ENCODE results near the gene CD2. TPM values are rescaled to one million over a fixed set of nuclear protein-coding genes. Genes with fewer than 3 reads are reported as not detected.
A peak's percentile ranks its signal among the peaks of the same experiment; 100 is the strongest.

CD2 gene
- total RNA-seq, 2 donors from 2014 or later, result 232 to 298 TPM

DNA sequence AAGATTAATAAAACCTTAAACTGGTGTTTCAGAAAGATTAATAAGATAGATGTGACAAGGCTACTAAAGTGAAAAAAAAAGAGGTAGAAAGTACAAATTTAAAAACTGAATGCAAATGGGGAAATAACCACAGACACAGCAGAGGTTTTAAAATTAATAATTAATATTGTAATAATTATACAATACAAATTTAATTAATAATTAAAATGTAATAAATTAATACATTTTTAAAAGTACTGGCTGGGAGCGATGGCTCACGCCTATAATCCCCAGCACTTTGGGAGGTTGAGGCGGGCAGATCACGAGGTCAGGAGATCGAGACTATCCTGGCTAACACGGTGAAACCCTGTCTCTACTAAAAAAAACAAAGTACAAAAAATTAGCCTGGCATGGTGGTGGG, 26.8 kb downstream of the CD2 start:
- Mint-ChIP-seq H3K4me3 (no peak overlapping the region), H3K27ac (peak overlapping the region; percentile 70), H3K9me3 (peaks cover 2 to 4% of the 10 kb centered on the region in 2 donors), H3K27me3 (ENCODE audit: low read depth) (no peaks in the 10 kb centered on the region), H3K36me3 (ENCODE audit: insufficient read depth in 2 of 2) (peaks cover 18 to 23% of the 10 kb centered on the region in 2 donors), H3K4me1 (ENCODE audit: low read depth) (peaks cover 33% of the 10 kb centered on the region)
- ATAC-seq (replicated peaks in 1 of 2) (no peak), DNase-seq (no peak)

DNA sequence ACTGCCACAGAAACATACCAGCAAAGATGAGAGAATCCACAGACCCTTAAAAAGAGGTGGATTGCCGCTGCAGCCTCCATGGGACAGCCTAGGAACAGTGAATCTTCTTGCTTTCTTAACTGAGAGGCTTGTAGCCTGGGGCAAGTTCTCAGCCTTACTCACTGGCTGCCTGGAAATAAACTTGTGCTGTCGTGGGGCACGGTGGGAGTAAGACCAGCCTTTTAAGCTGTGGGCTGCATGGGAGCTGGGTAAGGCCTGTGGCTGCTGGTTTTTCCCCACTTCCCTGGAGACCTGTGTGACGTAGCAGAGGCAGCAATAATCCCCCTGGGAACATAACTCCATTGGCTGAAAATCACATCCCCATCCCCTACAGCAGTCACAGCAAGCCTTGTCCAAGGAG, 30.8 kb downstream of the CD2 start:
- Mint-ChIP-seq H3K27me3 (ENCODE audit: low read depth) (no peaks in the 10 kb centered on the region), H3K4me1 (ENCODE audit: low read depth) (peaks cover 14% of the 10 kb centered on the region), H3K36me3 (ENCODE audit: insufficient read depth in 2 of 2) (peaks cover 12 to 16% of the 10 kb centered on the region in 2 donors), H3K9me3 (peaks cover 4 to 13% of the 10 kb centered on the region in 2 donors), H3K27ac (no peak overlapping the region), H3K4me3 (no peak overlapping the region)
- ATAC-seq (replicated peaks in 1 of 2) (no peak), DNase-seq (no peak)

GRCh38 chr1:116786049-116786448, 31.8 kb downstream of the CD2 start:
- H3K27ac Mint-ChIP-seq, result no peak overlapping the region
- peaks cover 10 to 14% of the 10 kb centered on the region in 2 donors for H3K36me3 Mint-ChIP-seq (ENCODE audit: insufficient read depth in 2 of 2)
- ATAC-seq (replicated peaks in 1 of 2), result no peak
- H3K4me3 Mint-ChIP-seq, result no peak overlapping the region
- peaks cover 10% of the 10 kb centered on the region for H3K4me1 Mint-ChIP-seq (ENCODE audit: low read depth)
- H3K9me3 Mint-ChIP-seq, result peaks cover 4 to 13% of the 10 kb centered on the region in 2 donors
- DNase-seq, result no peak
- no peaks in the 10 kb centered on the region for H3K27me3 Mint-ChIP-seq (ENCODE audit: low read depth)

GRCh38 chr1:116791727-116792126, 37.5 kb downstream of the CD2 start:
- Mint-ChIP-seq H3K36me3 (ENCODE audit: insufficient read depth in 2 of 2) (peaks cover 2 to 10% of the 10 kb centered on the region in 2 donors), H3K4me1 (ENCODE audit: low read depth) (peaks cover 41% of the 10 kb centered on the region), H3K4me3 (no peak overlapping the region), H3K27ac (no peak overlapping the region), H3K27me3 (ENCODE audit: low read depth) (no peaks in the 10 kb centered on the region), H3K9me3 (peaks cover 2 to 7% of the 10 kb centered on the region in 2 donors)
- ATAC-seq (replicated peaks in 1 of 2), result peak in 1 of 2 donors; percentile 54
- no peak for DNase-seq

DNA sequence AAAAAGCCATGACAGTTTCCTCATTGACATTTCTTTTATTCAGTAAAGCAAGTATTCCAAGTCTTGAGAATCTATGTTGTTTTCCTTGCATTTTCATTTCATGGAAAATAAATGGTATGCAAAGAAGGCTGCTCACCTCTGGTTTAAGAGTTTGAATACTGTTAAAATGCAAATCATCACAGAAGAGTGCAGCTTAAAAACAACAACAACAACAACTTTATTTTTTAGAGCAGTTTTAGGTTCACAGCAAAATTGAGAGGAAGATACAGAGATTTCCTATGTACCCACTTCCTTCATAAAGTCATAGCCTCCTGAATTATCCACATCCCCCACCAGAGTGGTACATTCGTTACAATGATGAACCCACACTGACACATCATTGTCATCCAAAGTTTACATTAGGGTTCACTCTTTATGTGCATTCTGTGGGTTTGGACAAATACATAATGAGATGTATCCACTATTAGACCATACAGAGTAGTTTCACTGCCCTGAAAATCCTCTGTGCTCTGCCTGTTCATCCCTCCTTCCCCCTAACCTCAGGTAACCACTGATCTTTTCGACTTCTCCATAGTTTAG, 39.2 kb downstream of the CD2 start:
- Mint-ChIP-seq H3K36me3 (ENCODE audit: insufficient read depth in 2 of 2) (peaks cover 12 to 19% of the 10 kb centered on the region in 2 donors), H3K4me1 (ENCODE audit: low read depth) (peaks cover 46% of the 10 kb centered on the region), H3K4me3 (no peak overlapping the region), H3K27me3 (ENCODE audit: low read depth) (no peaks in the 10 kb centered on the region), H3K9me3 (peaks cover 2 to 6% of the 10 kb centered on the region in 2 donors), H3K27ac (peak overlapping the region; percentile 54)
- no peak for DNase-seq
- no peak for ATAC-seq (replicated peaks in 1 of 2)

- H3K27me3 Mint-ChIP-seq (ENCODE audit: low read depth), result no peaks in the 10 kb centered on the region
- no peak overlapping the region for H3K27ac Mint-ChIP-seq
- peaks cover 12 to 21% of the 10 kb centered on the region in 2 donors for H3K36me3 Mint-ChIP-seq (ENCODE audit: insufficient read depth in 2 of 2)
- no peak overlapping the region for H3K4me3 Mint-ChIP-seq
- ATAC-seq (replicated peaks in 1 of 2) (no peak), DNase-seq (no peak)
- H3K4me1 Mint-ChIP-seq (ENCODE audit: low read depth), result peaks cover 52% of the 10 kb centered on the region
- H3K9me3 Mint-ChIP-seq, result peaks cover 2 to 6% of the 10 kb centered on the region in 2 donors
These were observed 40.1 kb downstream of the CD2 start for GRCh38 chr1:116794371-116794770.

DNA sequence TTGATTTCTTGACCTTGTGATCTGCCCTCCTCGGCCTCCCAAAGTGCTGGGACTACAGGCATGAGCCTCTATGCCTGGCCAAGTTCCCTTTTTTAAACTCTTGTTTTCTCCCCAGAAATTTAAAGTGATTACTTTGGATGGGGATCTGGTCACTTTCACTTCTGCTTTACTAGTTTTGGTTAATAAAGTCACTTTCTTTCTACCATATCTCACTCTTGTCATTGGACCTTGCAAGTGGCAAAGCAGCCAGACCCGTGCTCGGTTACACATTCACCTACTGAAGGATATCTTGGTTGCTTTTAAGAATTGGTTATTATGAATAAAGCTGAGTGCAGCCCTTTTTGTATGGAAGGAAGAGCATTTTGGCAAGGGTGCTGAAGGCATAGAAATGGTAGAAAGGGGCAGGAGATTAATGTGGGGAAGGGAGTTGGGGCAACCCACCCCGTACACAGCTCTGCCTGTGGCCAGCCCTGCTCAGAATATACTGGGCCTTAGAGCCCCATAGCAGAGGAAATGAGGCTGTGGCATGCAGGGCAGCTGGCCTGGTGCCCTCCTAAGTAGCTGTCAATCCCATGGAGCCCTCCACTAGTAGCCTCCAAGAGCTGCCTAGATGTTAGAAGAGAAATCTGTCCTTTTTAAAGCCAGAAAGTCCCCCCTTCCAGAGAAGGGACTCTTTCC, 40.7 kb downstream of the CD2 start:
- H3K36me3 Mint-ChIP-seq (ENCODE audit: insufficient read depth in 2 of 2), result peaks cover 10 to 18% of the 10 kb centered on the region in 2 donors
- ATAC-seq (replicated peaks in 1 of 2) (no peak), DNase-seq (no peak)
- peaks cover 58% of the 10 kb centered on the region for H3K4me1 Mint-ChIP-seq (ENCODE audit: low read depth)
- no peak overlapping the region for H3K4me3 Mint-ChIP-seq
- peaks cover 0 to 2% of the 10 kb centered on the region in 2 donors for H3K9me3 Mint-ChIP-seq
- H3K27me3 Mint-ChIP-seq (ENCODE audit: low read depth), result no peaks in the 10 kb centered on the region
- H3K27ac Mint-ChIP-seq, result peak overlapping the region; percentile 9

GRCh38 chr1:116795482-116795829, 41.2 kb downstream of the CD2 start:
- Mint-ChIP-seq H3K36me3 (ENCODE audit: insufficient read depth in 2 of 2) (peaks cover 12 to 20% of the 10 kb centered on the region in 2 donors), H3K27ac (no peak overlapping the region)

GRCh38 chr1:116804736-116805135, 50.5 kb downstream of the CD2 start:
- DNase-seq (peak in 1 of 2 donors; percentile 52), ATAC-seq (replicated peaks in 1 of 2) (peak in 1 of 2 donors; percentile 30)
- Mint-ChIP-seq H3K4me3 (peak overlapping the region; percentile 80 to 93), H3K9me3 (no peaks in the 10 kb centered on the region), H3K36me3 (ENCODE audit: insufficient read depth in 2 of 2) (peaks cover 13 to 15% of the 10 kb centered on the region in 2 donors), H3K4me1 (ENCODE audit: low read depth) (peaks cover 90% of the 10 kb centered on the region), H3K27ac (peak overlapping the region; percentile 96), H3K27me3 (ENCODE audit: low read depth) (no peaks in the 10 kb centered on the region)

More at GRCh38 chr1:116795482-116795829, 41.2 kb downstream of the CD2 start:
- peaks cover 0 to 2% of the 10 kb centered on the region in 2 donors for H3K9me3 Mint-ChIP-seq
- no peaks in the 10 kb centered on the region for H3K27me3 Mint-ChIP-seq (ENCODE audit: low read depth)
- DNase-seq, result no peak
- no peak overlapping the region for H3K4me3 Mint-ChIP-seq
- H3K4me1 Mint-ChIP-seq (ENCODE audit: low read depth), result peaks cover 63% of the 10 kb centered on the region
- ATAC-seq (replicated peaks in 1 of 2), result no peak

DNA sequence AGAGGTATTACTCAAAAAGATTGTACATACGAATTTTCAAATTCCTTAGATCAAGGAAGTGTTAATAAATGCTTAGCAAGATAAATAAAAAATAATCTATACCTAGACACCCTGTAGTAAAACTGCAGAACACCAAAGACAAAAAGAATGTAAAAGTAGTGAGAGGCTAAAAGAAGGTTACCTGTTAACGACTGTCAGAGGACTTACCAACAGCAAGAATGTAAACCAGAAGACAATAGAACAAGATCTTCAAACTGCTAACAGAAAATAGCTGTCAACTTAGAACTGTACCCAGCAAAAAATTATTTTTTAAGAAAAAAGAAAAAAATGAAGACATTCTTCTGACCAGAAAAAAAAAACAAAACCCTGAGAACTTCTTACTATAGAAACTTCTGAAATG, 51.2 kb downstream of the CD2 start:
- H3K9me3 Mint-ChIP-seq, result no peaks in the 10 kb centered on the region
- no peak for ATAC-seq (replicated peaks in 1 of 2)
- H3K36me3 Mint-ChIP-seq (ENCODE audit: insufficient read depth in 2 of 2), result peaks cover 11% of the 10 kb centered on the region in 2 donors
- DNase-seq, result no peak
- peaks cover 90% of the 10 kb centered on the region for H3K4me1 Mint-ChIP-seq (ENCODE audit: low read depth)
- no peaks in the 10 kb centered on the region for H3K27me3 Mint-ChIP-seq (ENCODE audit: low read depth)
- peak overlapping the region; percentile 80 to 93 for H3K4me3 Mint-ChIP-seq
- H3K27ac Mint-ChIP-seq, result peak overlapping the region; percentile 96

DNA sequence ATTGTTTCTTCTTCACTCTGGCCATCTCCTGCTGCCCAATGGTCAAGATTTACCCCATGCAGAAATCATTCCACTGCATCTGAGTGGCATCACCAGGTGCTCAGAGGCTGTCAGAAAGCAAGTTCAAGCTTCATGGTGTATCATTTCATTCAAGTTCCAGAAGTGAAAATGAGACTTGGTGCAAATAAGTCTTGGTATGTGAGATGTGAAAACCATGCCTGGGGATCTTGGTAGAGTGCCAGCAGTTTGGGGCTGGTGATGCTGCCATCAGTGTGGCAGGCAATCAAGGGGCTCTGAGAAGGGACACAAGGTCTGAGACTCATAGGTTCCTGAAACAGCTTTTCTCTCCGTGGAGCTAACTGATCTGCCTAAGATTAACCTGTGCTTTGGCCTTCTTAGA, 52.0 kb downstream of the CD2 start:
- Mint-ChIP-seq H3K4me3 (peak overlapping the region; percentile 80 to 93), H3K27me3 (ENCODE audit: low read depth) (no peaks in the 10 kb centered on the region), H3K36me3 (ENCODE audit: insufficient read depth in 2 of 2) (peaks cover 11 to 13% of the 10 kb centered on the region in 2 donors), H3K9me3 (no peaks in the 10 kb centered on the region), H3K27ac (peak overlapping the region; percentile 96), H3K4me1 (ENCODE audit: low read depth) (peaks cover 89% of the 10 kb centered on the region)
- DNase-seq (peak; percentile 88 to 89), ATAC-seq (replicated peaks in 1 of 2) (peak; percentile 72 to 87)

- ATAC-seq (replicated peaks in 1 of 2), result peak; percentile 7 to 18
- peaks cover under 1 to 3% of the 10 kb centered on the region in 2 donors for H3K9me3 Mint-ChIP-seq
These were observed 52.4 kb downstream of the CD2 start for GRCh38 chr1:116806671-116807070.

DNA sequence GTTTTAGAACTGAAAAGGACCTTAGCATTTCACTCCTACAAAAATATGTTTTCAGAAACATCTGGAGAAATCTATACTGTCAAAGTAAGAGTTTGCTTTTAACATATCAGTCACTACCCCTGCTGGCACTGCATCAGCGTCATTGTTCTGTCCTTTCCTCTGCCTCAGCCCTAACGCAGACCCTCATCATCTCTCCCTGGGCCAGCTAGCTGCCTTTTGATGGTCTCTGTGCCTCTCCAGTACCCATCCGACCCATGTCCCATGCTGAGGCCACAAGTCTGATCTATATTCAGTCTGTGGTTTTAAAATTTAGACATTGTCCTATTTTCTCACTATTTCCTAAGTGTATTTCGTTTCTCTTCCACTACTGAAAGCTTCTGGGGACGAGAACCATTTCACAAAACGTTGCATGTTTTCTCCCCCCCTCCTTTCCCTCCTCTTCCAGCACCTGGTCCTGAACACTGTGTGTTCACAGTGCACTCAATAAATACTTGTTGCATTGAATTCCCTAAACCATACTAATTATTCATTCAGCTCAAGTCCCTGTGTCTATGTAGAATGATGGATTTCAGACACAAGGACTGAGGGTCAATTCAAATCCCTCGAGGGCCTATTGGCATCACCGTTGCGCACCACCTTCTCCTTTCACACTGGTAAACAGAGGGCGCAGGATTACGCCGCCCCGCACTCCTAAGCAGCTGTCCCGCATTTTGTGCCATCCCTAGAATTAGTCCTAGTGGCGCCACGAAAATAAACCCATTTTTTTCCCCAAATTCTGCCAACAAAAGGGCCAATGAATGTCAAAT, 53.4 kb downstream of the CD2 start:
- Mint-ChIP-seq H3K9me3 (peaks cover 5 to 9% of the 10 kb centered on the region in 2 donors), H3K4me1 (ENCODE audit: low read depth) (peaks cover 77% of the 10 kb centered on the region), H3K27ac (peak overlapping the region; percentile 96), H3K27me3 (ENCODE audit: low read depth) (no peaks in the 10 kb centered on the region), H3K36me3 (ENCODE audit: insufficient read depth in 2 of 2) (peaks cover 16 to 21% of the 10 kb centered on the region in 2 donors), H3K4me3 (peak overlapping the region; percentile 74 to 89)
- DNase-seq (peak in 1 of 2 donors; percentile 43), ATAC-seq (replicated peaks in 1 of 2) (peak; percentile 13 to 30)

More at GRCh38 chr1:116806671-116807070, 52.4 kb downstream of the CD2 start:
- Mint-ChIP-seq H3K27ac (peak overlapping the region; percentile 96), H3K27me3 (ENCODE audit: low read depth) (no peaks in the 10 kb centered on the region), H3K4me1 (ENCODE audit: low read depth) (peaks cover 86% of the 10 kb centered on the region), H3K4me3 (peak overlapping the region; percentile 80 to 93), H3K36me3 (ENCODE audit: insufficient read depth in 2 of 2) (peaks cover 14 to 15% of the 10 kb centered on the region in 2 donors)
- peak in 1 of 2 donors; percentile 32 for DNase-seq
